Karpas-422 (cell line): ENCODE data around the gene DNAH2. TPM values are rescaled to one million over a fixed set of nuclear protein-coding genes. Genes with fewer than 3 reads are reported as not detected.
A peak's percentile ranks its signal among the peaks of the same experiment; 100 is the strongest.

Source experiments
- DNase-seq: peaks from one replicate; pipeline ENCODE4 v3.0.0-alpha.2; 2015
- H2AFZ ChIP-seq: fragments of 200-600 bp; sonication (generic); 2 replicates; pipeline ENCODE4 v1.6.1; 2014; ENCODE audit warnings: antibody characterized with exemption, low read length, mixed read lengths
- H3K27ac ChIP-seq: fragments of 200-600 bp; sonication (generic); 2 replicates; pipeline ENCODE4 v1.5.1; 2014; ENCODE audit warnings: mild to moderate bottlenecking, low read length, moderate library complexity
- H3K27me3 ChIP-seq: fragments of 200-600 bp; sonication (generic); 2 replicates; pipeline ENCODE4 v1.6.1; 2014; ENCODE audit warnings: low read length, mixed read lengths
- H3K36me3 ChIP-seq: fragments of 200-600 bp; sonication (generic); 2 replicates; pipeline ENCODE4 v1.6.1; 2014; ENCODE audit warnings: low read length, mixed read lengths; ENCODE audit not compliant: insufficient read depth
- H3K4me1 ChIP-seq: fragments of 200-600 bp; sonication (generic); 2 replicates; pipeline ENCODE4 v1.6.1; 2014; ENCODE audit warnings: mild to moderate bottlenecking, low read length, mixed read lengths
- H3K4me2 ChIP-seq: fragments of 200-600 bp; sonication (generic); 2 replicates; pipeline ENCODE4 v1.6.1; 2014; ENCODE audit warnings: low read length, low read depth, mild to moderate bottlenecking; ENCODE audit not compliant: poor library complexity, severe bottlenecking
- H3K4me3 ChIP-seq: fragments of 200-600 bp; sonication (generic); 2 replicates; pipeline ENCODE4 v1.5.1; 2014; ENCODE audit warnings: mild to moderate bottlenecking, antibody characterized with exemption, low read length, mixed read lengths
- H3K79me2 ChIP-seq: fragments of 200-600 bp; sonication (generic); 2 replicates; pipeline ENCODE4 v1.6.1; 2014; ENCODE audit warnings: mild to moderate bottlenecking, low read length, mixed read lengths
- H3K9ac ChIP-seq: fragments of 200-600 bp; sonication (generic); 2 replicates; pipeline ENCODE4 v1.6.0; 2014; ENCODE audit warnings: low read length
- H3K9me2 ChIP-seq: fragments of 200-600 bp; sonication (generic), shearing (Covaris generic); replicated peaks from 2 replicates; pipeline ENCODE4 v1.6.0; 2014; ENCODE audit warnings: mild to moderate bottlenecking, low read length, moderate library complexity; ENCODE audit not compliant: insufficient read depth
- H3K9me3 ChIP-seq: fragments of 300-700, 200-600 bp; sonication (generic); 2 replicates; pipeline ENCODE4 v1.6.1; 2014; ENCODE audit warnings: low read length, mixed read lengths
- H4K20me1 ChIP-seq: fragments of 200-600 bp; sonication (generic); 2 replicates; pipeline ENCODE4 v1.6.1; 2014; ENCODE audit warnings: mild to moderate bottlenecking, antibody characterized with exemption, low read length, low read depth; ENCODE audit not compliant: insufficient read depth
- total RNA-seq: library from RNA; depleted of rRNA; stranded (reverse); fragments of >200 nt; shearing (Covaris generic); gene quantifications from 2 replicates; pipeline ENCODE4 v1.2.3, GENCODE V29; 2014; ENCODE audit warnings: low replicate concordance; rRNA removed

Gene DNAH2, protein sequence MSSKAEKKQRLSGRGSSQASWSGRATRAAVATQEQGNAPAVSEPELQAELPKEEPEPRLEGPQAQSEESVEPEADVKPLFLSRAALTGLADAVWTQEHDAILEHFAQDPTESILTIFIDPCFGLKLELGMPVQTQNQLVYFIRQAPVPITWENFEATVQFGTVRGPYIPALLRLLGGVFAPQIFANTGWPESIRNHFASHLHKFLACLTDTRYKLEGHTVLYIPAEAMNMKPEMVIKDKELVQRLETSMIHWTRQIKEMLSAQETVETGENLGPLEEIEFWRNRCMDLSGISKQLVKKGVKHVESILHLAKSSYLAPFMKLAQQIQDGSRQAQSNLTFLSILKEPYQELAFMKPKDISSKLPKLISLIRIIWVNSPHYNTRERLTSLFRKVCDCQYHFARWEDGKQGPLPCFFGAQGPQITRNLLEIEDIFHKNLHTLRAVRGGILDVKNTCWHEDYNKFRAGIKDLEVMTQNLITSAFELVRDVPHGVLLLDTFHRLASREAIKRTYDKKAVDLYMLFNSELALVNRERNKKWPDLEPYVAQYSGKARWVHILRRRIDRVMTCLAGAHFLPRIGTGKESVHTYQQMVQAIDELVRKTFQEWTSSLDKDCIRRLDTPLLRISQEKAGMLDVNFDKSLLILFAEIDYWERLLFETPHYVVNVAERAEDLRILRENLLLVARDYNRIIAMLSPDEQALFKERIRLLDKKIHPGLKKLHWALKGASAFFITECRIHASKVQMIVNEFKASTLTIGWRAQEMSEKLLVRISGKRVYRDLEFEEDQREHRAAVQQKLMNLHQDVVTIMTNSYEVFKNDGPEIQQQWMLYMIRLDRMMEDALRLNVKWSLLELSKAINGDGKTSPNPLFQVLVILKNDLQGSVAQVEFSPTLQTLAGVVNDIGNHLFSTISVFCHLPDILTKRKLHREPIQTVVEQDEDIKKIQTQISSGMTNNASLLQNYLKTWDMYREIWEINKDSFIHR (N-terminal part only)
- not detected in 2 replicates for total RNA-seq

DNA sequence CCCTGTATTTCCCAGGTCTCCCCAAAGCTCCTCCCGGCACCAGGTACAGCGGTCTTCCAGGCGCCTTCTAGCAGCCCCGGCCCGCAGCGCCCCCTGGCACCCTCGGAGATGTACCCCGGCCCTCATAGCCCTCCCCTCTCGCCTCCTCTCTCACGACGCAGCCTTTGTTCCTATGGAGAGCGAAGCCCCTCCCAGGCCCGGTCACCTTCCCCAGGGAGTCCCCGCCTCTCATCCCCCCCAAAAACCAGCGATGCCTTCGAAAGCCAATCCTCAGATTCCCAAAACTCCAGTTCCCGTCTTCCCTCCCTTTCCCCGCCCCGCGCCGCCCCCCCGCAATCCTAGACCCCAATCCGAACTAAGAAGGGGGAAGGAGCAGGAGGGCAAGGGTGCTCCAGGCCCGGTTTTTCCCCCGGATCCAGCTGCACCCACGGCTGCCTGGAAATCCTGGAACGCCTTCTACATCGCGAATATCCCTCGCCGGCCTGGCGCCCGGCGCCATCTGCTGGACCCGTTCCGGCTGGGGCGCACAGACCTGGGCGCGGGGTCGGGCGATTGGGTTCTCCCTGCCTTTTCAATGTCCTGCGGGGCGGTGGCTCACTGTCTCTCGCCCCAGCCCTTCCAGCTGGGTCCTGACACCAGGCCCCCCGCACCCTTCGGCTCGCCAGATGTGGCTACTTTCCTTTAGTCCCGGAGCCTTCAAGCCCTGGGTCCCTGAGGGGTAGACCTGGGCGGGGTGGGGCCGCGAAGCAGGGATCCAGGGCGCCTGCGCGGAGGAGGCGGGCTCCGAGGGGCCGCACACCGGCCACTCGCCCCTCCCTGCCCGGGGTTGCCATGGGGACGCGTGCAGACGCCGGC, at the start of gene DNAH2:
DNAH2 (plus strand) TSS at position 844 of the 855 bp plus-strand sequence. CDS start 1,991 bp downstream, outside the sequence.
- Histone ChIP-seq H2AFZ (peak within 1 kb of the TSS; percentile 94), H3K36me3 (no peaks in the 10 kb centered on the region), H3K4me1 (peaks cover 17% of the 10 kb centered on the region), H3K79me2 (no peaks in the 10 kb centered on the region), H3K4me3 (peak within 1 kb of the TSS; percentile 68), H3K4me2 (peak within 1 kb of the TSS; percentile 86), H3K27me3 (no peaks in the 10 kb centered on the region), H3K27ac (no peak within 1 kb of the TSS), H3K9ac (peak within 1 kb of the TSS; percentile 64), H3K9me2 (no peaks in the 10 kb centered on the region), H3K9me3 (no peaks in the 10 kb centered on the region), H4K20me1 (no peaks in the 10 kb centered on the region)
- peak; percentile 88 for DNase-seq

DNA sequence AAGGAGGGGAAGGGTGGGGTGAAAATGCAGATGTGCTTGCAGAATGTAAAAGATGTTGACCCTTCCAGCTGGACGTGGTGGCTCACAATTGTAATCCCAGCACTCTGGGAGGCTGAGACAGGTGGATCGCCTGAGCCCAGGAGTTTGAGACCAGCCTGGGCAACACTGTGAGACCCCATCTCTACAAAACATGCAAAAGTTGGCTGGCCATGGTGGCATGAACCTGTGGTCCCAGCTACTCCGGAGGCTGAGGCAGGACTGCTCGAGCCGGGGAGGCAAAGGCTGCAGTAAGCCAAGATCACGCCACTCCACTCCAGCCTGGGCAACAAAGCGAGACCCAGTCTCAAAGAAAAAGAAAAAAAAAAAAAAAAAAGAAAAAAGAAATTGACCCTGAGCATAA, 49.1 kb upstream of the DNAH2 start:
- Histone ChIP-seq H3K27me3 (no peaks in the 10 kb centered on the region), H3K4me3 (no peak overlapping the region), H3K27ac (no peak overlapping the region), H4K20me1 (no peaks in the 10 kb centered on the region), H3K79me2 (no peaks in the 10 kb centered on the region), H3K36me3 (peaks cover 11% of the 10 kb centered on the region), H3K4me1 (no peaks in the 10 kb centered on the region), H3K9me2 (no peaks in the 10 kb centered on the region), H3K9ac (no peak overlapping the region), H3K9me3 (0 out of 2 replicates have a peak, but pooled peaks cover 1% of the 10 kb centered on the region), H2AFZ (no peak overlapping the region), H3K4me2 (no peak overlapping the region)
- no peak for DNase-seq

DNA sequence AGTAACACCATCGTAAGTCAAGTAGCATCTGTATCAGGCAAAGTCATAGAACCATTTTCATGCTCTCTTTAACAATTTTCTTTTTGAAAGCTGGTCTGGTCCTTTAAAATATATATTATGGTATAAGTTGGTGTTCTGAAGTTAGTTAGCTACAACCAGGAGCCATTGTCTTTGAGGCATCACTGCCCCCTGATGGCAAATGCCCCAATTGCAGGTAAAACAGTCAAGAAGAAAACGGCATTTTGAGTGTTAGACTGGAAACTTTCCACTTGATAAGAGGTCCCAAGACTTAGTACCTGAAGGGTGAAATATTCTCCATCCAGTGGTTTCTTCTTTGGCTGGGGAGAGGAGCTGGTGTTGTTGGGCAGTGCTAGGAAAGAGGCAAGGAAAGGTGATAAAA, 44.3 kb upstream of the DNAH2 start:
- H3K4me2 ChIP-seq, result no peak overlapping the region
- H3K9me3 ChIP-seq, result 0 out of 2 replicates have a peak, but pooled peaks cover 6% of the 10 kb centered on the region
- H3K4me3 ChIP-seq, result no peak overlapping the region
- no peaks in the 10 kb centered on the region for H3K9me2 ChIP-seq
- H2AFZ ChIP-seq, result no peak overlapping the region
- H3K27ac ChIP-seq, result no peak overlapping the region
- H4K20me1 ChIP-seq, result no peaks in the 10 kb centered on the region
- H3K4me1 ChIP-seq, result no peaks in the 10 kb centered on the region
- DNase-seq, result peak; percentile 83
- H3K79me2 ChIP-seq, result 0 out of 2 replicates have a peak, but pooled peaks cover 2% of the 10 kb centered on the region
- peaks cover 39% of the 10 kb centered on the region for H3K36me3 ChIP-seq
- H3K9ac ChIP-seq, result no peak overlapping the region
- H3K27me3 ChIP-seq, result no peaks in the 10 kb centered on the region

DNA sequence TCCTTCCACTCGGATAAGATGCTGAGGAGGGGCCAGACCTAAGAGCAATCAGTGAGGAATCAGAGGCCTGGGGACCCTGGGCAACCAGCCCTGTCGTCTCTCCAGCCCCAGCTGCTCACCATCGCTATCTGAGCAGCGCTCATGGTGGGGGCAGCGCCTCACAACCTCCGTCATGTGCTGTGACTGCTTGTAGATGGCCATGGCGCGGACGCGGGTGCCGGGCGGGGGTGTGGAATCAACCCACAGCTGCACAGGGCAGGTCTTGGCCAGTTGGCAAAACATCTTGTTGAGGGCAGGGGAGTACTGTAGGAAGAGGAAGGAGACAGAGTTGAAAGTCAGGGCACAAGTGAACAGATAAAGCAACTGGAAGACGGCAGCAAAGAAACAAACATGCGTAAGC, 42.6 kb upstream of the DNAH2 start:
- Histone ChIP-seq H3K9ac (no peak overlapping the region), H3K27ac (no peak overlapping the region), H3K9me3 (0 out of 2 replicates have a peak, but pooled peaks cover 6% of the 10 kb centered on the region), H3K27me3 (no peaks in the 10 kb centered on the region), H2AFZ (no peak overlapping the region), H4K20me1 (no peaks in the 10 kb centered on the region), H3K4me1 (no peaks in the 10 kb centered on the region), H3K4me2 (no peak overlapping the region), H3K9me2 (no peaks in the 10 kb centered on the region), H3K79me2 (peaks cover 4% of the 10 kb centered on the region), H3K36me3 (peaks cover 33% of the 10 kb centered on the region), H3K4me3 (no peak overlapping the region)
- DNase-seq, result no peak

DNA sequence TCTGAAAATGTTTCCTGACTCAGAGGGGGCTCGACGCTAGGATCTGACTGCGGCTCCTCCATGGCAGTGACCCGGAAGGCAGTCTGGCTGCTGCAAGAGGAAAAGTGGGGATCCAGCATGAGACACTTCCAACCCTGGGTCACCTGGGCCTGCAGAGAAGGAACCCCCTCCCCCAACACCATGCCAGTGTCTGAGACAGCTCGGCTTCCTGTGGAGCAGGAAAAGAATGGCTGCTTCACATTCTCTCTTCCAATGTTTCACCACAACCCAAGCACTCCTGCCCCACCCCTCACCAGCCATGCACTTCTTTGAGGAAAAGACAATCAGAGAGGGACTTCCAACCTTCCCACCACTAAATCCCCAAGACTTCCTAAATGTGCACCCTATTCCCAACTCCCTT, 41.0 kb upstream of the DNAH2 start:
- Histone ChIP-seq H3K27ac (no peak overlapping the region), H3K9me2 (no peaks in the 10 kb centered on the region), H3K4me3 (no peak overlapping the region), H3K9ac (no peak overlapping the region), H3K4me1 (no peaks in the 10 kb centered on the region), H3K27me3 (no peaks in the 10 kb centered on the region), H3K4me2 (no peak overlapping the region), H2AFZ (no peak overlapping the region), H3K79me2 (peaks cover 9% of the 10 kb centered on the region), H4K20me1 (no peaks in the 10 kb centered on the region), H3K36me3 (peaks cover 33% of the 10 kb centered on the region), H3K9me3 (0 out of 2 replicates have a peak, but pooled peaks cover 6% of the 10 kb centered on the region)
- DNase-seq, result peak; percentile 43

DNA sequence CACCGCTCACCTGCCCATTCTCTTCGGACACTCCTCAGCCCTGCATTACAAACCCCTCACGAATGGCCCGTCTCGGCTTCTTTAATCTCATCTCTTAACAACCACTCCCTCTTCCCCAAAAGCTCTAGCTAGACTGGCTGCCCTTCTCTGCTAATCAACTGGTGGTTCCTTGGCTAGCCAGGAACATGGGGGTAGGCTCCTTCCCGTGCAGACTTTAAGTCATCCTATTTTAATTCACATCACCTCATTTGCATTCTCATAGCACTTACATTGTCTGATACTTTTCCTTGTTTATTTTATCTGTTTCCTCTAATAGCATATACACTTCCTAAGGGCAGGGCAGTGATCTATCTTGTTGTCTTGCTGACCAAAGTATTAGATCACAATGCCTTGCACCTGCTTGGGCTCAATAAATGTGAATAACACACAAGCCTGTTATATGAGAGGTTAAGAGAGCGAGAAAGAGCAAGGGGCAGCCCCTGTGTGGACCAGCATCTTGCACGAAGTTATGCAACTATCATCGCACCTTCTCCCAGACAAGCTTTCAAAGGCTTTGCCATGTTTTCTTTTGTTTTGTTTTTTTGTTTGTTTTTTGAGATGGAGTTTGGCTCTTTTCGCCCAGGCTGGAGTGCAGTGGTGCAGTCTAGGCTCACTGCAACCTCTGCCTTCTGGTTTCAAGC, 40.0 kb upstream of the DNAH2 start:
- no peaks in the 10 kb centered on the region for H3K9me2 ChIP-seq
- no peak overlapping the region for H3K4me2 ChIP-seq
- H3K27ac ChIP-seq, result no peak overlapping the region
- H3K9me3 ChIP-seq, result 0 out of 2 replicates have a peak, but pooled peaks cover 6% of the 10 kb centered on the region
- no peaks in the 10 kb centered on the region for H4K20me1 ChIP-seq
- H3K27me3 ChIP-seq, result no peaks in the 10 kb centered on the region
- H3K9ac ChIP-seq, result no peak overlapping the region
- peaks cover 30% of the 10 kb centered on the region for H3K36me3 ChIP-seq
- no peak overlapping the region for H3K4me3 ChIP-seq
- no peak for DNase-seq
- no peak overlapping the region for H2AFZ ChIP-seq
- H3K79me2 ChIP-seq, result peaks cover 12% of the 10 kb centered on the region
- H3K4me1 ChIP-seq, result no peaks in the 10 kb centered on the region

DNA sequence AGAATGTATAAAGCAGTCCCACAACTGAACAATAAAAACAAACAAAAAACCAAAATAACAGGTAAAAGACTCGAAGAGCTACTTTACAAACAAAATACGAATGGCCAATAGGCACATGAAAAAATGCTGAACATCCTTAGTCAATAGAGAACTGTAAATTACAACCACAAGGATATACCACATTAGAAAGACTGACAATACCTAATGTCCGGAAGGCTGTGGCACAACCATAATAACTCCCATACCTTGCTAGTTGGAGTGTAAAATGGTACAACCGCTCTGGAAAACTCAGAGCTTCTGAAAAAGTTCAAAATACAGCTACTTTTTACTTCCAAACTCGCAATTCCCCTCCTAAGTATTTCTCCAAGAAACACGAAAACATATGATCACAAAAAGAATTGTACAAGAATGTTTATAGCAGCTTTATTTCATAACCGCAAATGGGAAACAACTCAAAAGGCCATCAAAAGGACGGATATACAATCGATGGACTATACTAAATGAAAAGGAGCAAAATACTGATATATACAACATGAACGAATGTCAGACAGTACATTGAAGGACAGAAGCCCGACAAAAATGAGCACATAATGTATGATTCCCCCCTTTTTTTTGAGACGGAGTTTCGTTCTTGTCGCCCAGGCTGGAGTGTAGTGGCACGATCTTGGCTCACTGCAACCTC, 32.6 kb upstream of the DNAH2 start:
- Histone ChIP-seq H3K27me3 (no peaks in the 10 kb centered on the region), H3K9me3 (no peaks in the 10 kb centered on the region), H3K4me3 (peak overlapping the region; percentile 93), H3K27ac (no peak overlapping the region), H3K4me1 (peaks cover 27% of the 10 kb centered on the region), H2AFZ (no peak overlapping the region), H3K36me3 (peaks cover 15% of the 10 kb centered on the region), H3K9ac (peak overlapping the region; percentile 96), H4K20me1 (peaks cover 20% of the 10 kb centered on the region), H3K79me2 (peaks cover 64% of the 10 kb centered on the region), H3K4me2 (peak overlapping the region; percentile 82), H3K9me2 (no peaks in the 10 kb centered on the region)
- no peak for DNase-seq
